ENCODE measurements around the gene RAD51AP2. TPM values are rescaled to one million over a fixed set of nuclear protein-coding genes. Genes with fewer than 3 reads are reported as not detected.
A peak's percentile ranks its signal among the peaks of the same experiment; 100 is the strongest.

Gene RAD51AP2
- total RNA-seq, 2 experiments from 2014 or later: not detected

DNA sequence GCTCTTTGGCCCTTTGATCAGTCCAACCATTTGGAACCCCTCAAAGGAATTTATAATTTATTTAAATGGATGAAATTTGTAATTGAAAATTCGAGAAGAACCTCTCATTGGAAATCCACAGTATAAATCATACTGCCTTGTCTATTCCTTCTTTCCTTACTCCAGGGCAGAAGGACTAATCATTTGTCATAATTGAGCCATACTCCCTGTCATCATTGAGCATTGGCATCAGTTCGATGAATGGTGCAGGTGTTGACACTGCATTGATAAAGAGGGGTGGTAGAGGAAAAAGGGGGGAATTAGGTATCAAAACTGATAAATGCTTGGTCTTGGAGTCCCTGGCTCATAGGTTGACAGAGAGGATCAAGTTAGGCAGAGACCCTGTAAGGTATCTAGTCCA, 24.2 kb upstream of the RAD51AP2 start:
- H3K4me3 Mint-ChIP-seq: no peak overlapping the region
- H3K27ac Mint-ChIP-seq: no peak overlapping the region
- peaks cover 4% of the 10 kb centered on the region for H3K4me1 Mint-ChIP-seq
- CTCF ChIA-PET: no interaction called here
- peaks cover 60% of the 10 kb centered on the region for H3K27me3 Mint-ChIP-seq
- ATAC-seq (no peak), DNase-seq (no peak)
- H3K36me3 Mint-ChIP-seq: peaks cover 3% of the 10 kb centered on the region
- H3K9me3 Mint-ChIP-seq (ENCODE audit: low read depth): no peaks in the 10 kb centered on the region

DNA sequence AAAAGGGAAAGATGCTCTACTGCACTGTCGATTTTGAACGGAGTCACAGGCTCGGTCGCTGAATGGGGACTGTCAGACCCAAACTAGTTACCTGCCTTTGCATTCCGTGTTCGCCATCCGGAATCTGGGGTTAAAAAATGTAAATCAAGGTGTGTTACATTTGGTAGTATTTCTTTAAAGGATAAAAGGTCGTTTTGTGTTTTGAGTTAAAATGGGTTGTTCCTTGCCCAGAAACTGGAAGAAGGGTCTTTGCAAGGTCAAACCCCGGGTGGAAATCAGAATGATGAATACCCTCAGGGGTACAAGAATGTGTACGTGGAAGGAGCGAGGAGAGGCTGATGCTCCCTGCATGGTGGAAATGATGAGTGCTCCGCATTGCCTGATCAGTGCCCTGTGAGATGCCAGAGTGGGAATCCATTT, 23.3 kb upstream of the RAD51AP2 start:
- Mint-ChIP-seq H3K27me3 (peaks cover 65% of the 10 kb centered on the region), H3K9me3 (ENCODE audit: low read depth) (no peaks in the 10 kb centered on the region), H3K27ac (no peak overlapping the region), H3K4me3 (no peak overlapping the region), H3K36me3 (peaks cover 3% of the 10 kb centered on the region), H3K4me1 (peaks cover 4% of the 10 kb centered on the region)
- DNase-seq (no peak), ATAC-seq (no peak)
- CTCF ChIA-PET: no interaction called here

- Mint-ChIP-seq H3K4me3 (no peak overlapping the region), H3K27me3 (peaks cover 70% of the 10 kb centered on the region), H3K36me3 (peaks cover 3% of the 10 kb centered on the region), H3K27ac (peak overlapping the region; percentile 8), H3K4me1 (peaks cover 4% of the 10 kb centered on the region), H3K9me3 (ENCODE audit: low read depth) (no peaks in the 10 kb centered on the region)
- CTCF ChIA-PET: no interaction called here
- ATAC-seq (no peak), DNase-seq (no peak)
These were observed 22.7 kb upstream of the RAD51AP2 start for GRCh38 chr2:17540813-17541530.

GRCh38 chr2:17540093-17540812, 22.0 kb upstream of the RAD51AP2 start, which contains the start of gene VSNL1:
TSS of gene VSNL1 (plus strand) at chr2:17540696. CDS start at chr2:17592075, 51,379 bp downstream.
- H3K9me3 Mint-ChIP-seq (ENCODE audit: low read depth): no peaks in the 10 kb centered on the region

DNA sequence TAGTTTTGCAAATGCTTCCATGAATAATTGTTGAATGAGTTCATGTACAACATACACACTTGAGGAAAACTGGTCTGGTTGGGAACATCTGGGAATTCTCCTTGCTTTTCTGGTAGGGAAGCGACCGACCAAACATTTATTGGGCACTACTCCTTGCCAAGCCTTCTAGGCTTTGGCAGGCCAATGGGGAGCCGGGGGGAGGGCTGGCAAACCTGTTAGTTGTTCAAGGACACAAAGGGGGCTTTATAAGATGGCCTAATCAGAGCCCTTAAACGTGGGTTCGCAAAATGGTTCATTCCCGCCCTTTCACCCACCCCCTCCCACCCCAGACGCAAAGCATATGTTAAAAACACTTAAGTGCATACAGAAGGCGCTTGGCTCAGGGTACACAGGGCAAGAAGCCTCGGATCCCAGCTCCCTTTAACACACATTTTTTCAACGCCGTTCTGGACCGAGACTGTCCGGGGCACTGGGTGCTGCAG, 21.4 kb upstream of the RAD51AP2 start:
- no peak overlapping the region for H3K4me3 Mint-ChIP-seq
- no peaks in the 10 kb centered on the region for H3K9me3 Mint-ChIP-seq (ENCODE audit: low read depth)
- CTCF ChIA-PET: no interaction called here
- peak overlapping the region; percentile 45 for H3K27ac Mint-ChIP-seq
- peaks cover 3% of the 10 kb centered on the region for H3K36me3 Mint-ChIP-seq
- peaks cover 77% of the 10 kb centered on the region for H3K27me3 Mint-ChIP-seq
- H3K4me1 Mint-ChIP-seq: peaks cover 4% of the 10 kb centered on the region
- no peak for ATAC-seq
- no peak for DNase-seq

More at GRCh38 chr2:17540093-17540812, 22.0 kb upstream of the RAD51AP2 start, which contains the start of gene VSNL1:
- DNase-seq (no peak), ATAC-seq (no peak)
- Mint-ChIP-seq H3K36me3 (peaks cover 3% of the 10 kb centered on the region), H3K27me3 (peaks cover 74% of the 10 kb centered on the region), H3K27ac (peak within 1 kb of the TSS; percentile 45), H3K4me1 (peaks cover 4% of the 10 kb centered on the region), H3K4me3 (no peak within 1 kb of the TSS)
- CTCF ChIA-PET: no interaction called here

DNA sequence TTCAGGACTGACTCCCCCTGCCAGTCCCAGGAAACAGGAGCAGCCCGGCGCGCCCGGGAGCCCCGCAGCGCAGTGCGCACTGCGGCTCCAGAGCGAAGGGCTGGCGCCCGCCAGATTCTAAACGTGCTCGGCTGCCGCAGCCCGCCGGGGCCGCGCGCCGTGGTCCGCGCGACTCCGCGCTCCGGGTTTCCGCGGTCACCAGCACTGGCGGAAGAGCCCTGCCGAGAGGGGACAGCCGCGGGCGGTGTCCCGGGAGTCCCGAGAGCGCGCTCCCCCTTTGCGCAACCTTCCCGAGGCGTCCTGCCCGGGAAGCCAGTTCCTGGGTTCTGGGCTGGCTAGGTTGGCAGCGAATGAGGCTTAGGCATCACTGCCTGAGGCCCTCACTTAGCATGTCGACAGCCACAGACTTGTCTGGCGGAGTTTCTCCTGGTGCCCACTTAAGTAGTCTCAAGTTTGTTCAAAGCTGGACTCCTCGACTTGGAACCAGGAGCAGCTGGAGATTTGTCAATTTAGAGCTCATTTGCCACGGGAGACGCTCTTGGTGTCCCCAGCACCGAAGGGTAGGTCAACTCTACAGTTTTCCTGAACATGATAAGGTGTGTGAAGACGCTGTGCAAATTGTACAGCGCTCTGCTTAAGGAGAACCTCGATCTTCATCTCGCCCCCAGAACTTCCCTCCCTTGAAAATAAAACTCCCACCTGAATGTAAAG, 20.8 kb upstream of the RAD51AP2 start:
- H3K4me1 Mint-ChIP-seq: peaks cover 4% of the 10 kb centered on the region
- no peak overlapping the region for H3K27ac Mint-ChIP-seq
- no peak overlapping the region for H3K4me3 Mint-ChIP-seq
- H3K36me3 Mint-ChIP-seq: peaks cover 3% of the 10 kb centered on the region
- no peak for ATAC-seq
- no peaks in the 10 kb centered on the region for H3K9me3 Mint-ChIP-seq (ENCODE audit: low read depth)
- no peak for DNase-seq
- CTCF ChIA-PET: no interaction called here
- peaks cover 72% of the 10 kb centered on the region for H3K27me3 Mint-ChIP-seq

- H3K4me1 Mint-ChIP-seq: peaks cover 4% of the 10 kb centered on the region
- H3K27ac Mint-ChIP-seq: no peak overlapping the region
- H3K27me3 Mint-ChIP-seq: peaks cover 68% of the 10 kb centered on the region
- H3K9me3 Mint-ChIP-seq (ENCODE audit: low read depth): no peaks in the 10 kb centered on the region
- DNase-seq: no peak
- no peak for ATAC-seq
- peaks cover 3% of the 10 kb centered on the region for H3K36me3 Mint-ChIP-seq
- CTCF ChIA-PET: no interaction called here
- peak overlapping the region; percentile 14 for H3K4me3 Mint-ChIP-seq
These were observed 20.0 kb upstream of the RAD51AP2 start for GRCh38 chr2:17538022-17538843.

GRCh38 chr2:17536416-17536815, 18.2 kb upstream of the RAD51AP2 start:
- no peak for DNase-seq
- H3K27me3 Mint-ChIP-seq: peaks cover 58% of the 10 kb centered on the region
- no peak overlapping the region for H3K27ac Mint-ChIP-seq
- H3K4me3 Mint-ChIP-seq: no peak overlapping the region
- H3K4me1 Mint-ChIP-seq: peaks cover 4% of the 10 kb centered on the region
- CTCF ChIA-PET: no interaction called here
- no peaks in the 10 kb centered on the region for H3K9me3 Mint-ChIP-seq (ENCODE audit: low read depth)
- ATAC-seq: no peak
- peaks cover 3% of the 10 kb centered on the region for H3K36me3 Mint-ChIP-seq

- DNase-seq: no peak
- no peak overlapping the region for H3K27ac Mint-ChIP-seq
- H3K27me3 Mint-ChIP-seq: peaks cover 32% of the 10 kb centered on the region
- H3K36me3 Mint-ChIP-seq: peaks cover 2% of the 10 kb centered on the region
- H3K4me3 Mint-ChIP-seq: no peak overlapping the region
- ATAC-seq: no peak
- CTCF ChIA-PET: no interaction called here
- H3K9me3 Mint-ChIP-seq (ENCODE audit: low read depth): no peaks in the 10 kb centered on the region
- peaks cover 3% of the 10 kb centered on the region for H3K4me1 Mint-ChIP-seq
These were observed 15.3 kb upstream of the RAD51AP2 start for GRCh38 chr2:17533546-17533945.

DNA sequence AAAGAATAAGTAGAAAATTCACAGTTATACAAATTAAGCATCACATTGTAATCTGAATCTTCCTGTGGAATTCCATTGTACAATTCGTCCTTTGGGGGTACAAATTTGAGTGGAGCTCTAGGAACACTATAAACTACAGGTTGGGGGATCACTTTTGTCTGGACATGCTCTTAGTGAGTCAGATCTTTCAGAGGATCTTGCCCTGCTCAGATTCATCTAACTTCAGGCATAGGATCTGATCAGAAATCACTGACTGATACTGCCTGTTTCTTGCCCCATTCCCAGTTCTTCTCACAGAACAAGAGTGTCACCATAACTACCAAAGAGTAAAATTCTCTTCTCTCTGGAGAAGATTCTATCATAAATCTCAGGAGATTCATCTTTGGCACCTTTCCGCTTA, 11.5 kb upstream of the RAD51AP2 start:
- Mint-ChIP-seq H3K4me3 (no peak overlapping the region), H3K27ac (no peak overlapping the region), H3K27me3 (peaks cover 4% of the 10 kb centered on the region), H3K36me3 (no peaks in the 10 kb centered on the region), H3K4me1 (no peaks in the 10 kb centered on the region), H3K9me3 (ENCODE audit: low read depth) (no peaks in the 10 kb centered on the region)
- DNase-seq (no peak), ATAC-seq (no peak)
- CTCF ChIA-PET: no interaction called here

- DNase-seq (no peak), ATAC-seq (no peak)
- H3K4me3 Mint-ChIP-seq: no peak overlapping the region
- CTCF ChIA-PET: no interaction called here
- no peaks in the 10 kb centered on the region for H3K4me1 Mint-ChIP-seq
- H3K36me3 Mint-ChIP-seq: no peaks in the 10 kb centered on the region
- H3K9me3 Mint-ChIP-seq (ENCODE audit: low read depth): no peaks in the 10 kb centered on the region
- no peak overlapping the region for H3K27ac Mint-ChIP-seq
- H3K27me3 Mint-ChIP-seq: peaks cover 21% of the 10 kb centered on the region
These were observed 4.1 kb upstream of the RAD51AP2 start for GRCh38 chr2:17522303-17522702.

GRCh38 chr2:17521621-17522020, 3.4 kb upstream of the RAD51AP2 start:
- no peaks in the 10 kb centered on the region for H3K9me3 Mint-ChIP-seq (ENCODE audit: low read depth)
- H3K4me3 Mint-ChIP-seq: no peak overlapping the region
- H3K27me3 Mint-ChIP-seq: peaks cover 24% of the 10 kb centered on the region
- DNase-seq (no peak), ATAC-seq (no peak)
- H3K36me3 Mint-ChIP-seq: no peaks in the 10 kb centered on the region
- CTCF ChIA-PET: no interaction called here
- H3K27ac Mint-ChIP-seq: no peak overlapping the region
- H3K4me1 Mint-ChIP-seq: no peaks in the 10 kb centered on the region

DNA sequence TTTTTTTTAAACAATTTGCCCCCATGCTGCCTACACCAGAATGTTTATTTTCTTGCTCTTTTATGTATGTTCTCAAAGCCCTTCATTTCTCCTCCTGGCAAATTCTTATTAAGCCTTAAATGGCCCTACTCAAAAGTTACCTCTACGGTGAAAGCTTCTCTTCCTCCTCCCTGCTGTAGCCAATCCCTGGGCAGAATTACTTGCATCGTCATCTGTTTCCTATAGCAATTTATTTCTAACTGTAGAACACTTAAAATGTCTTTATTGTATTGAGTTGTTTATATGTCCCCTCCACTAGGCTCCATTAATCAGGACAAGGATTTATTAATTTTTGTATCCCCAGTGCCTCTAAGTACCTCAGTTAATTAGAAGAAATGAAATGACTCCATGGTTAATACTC, 2.5 kb upstream of the RAD51AP2 start:
- Mint-ChIP-seq H3K4me3 (no peak overlapping the region), H3K9me3 (ENCODE audit: low read depth) (no peaks in the 10 kb centered on the region), H3K27me3 (peaks cover 24% of the 10 kb centered on the region), H3K27ac (no peak overlapping the region), H3K4me1 (no peaks in the 10 kb centered on the region), H3K36me3 (no peaks in the 10 kb centered on the region)
- no peak for ATAC-seq
- DNase-seq: no peak
- CTCF ChIA-PET: no interaction called here

Measured in activated CD8-positive, alpha-beta memory T cell treated with anti-CD3 and anti-CD28 coated beads, Interleukin-2, amount 10 ng/mL, durations not matched to agents 7 days and 5 days (primary cell).